Chondrocyte (in vitro differentiated cells): Measurements from ENCODE around the gene SEMA6B. TPM values are rescaled to one million over a fixed set of nuclear protein-coding genes. Genes with fewer than 3 reads are reported as not detected.
A peak's percentile ranks its signal among the peaks of the same experiment; 100 is the strongest.

Source experiments
- DNase-seq: peaks from one replicate; pipeline ENCODE4 v3.0.0; 2021; ENCODE audit warnings: mixed read lengths, low spot score
- H3K27ac Mint-ChIP-seq: one replicate; pipeline ENCODE4 v1.8.0; 2021; ENCODE audit warnings: mild to moderate bottlenecking, moderate library complexity, mixed read lengths; ENCODE audit not compliant: unreplicated experiment
- H3K27me3 Mint-ChIP-seq: 2 replicates; pipeline ENCODE4 v1.8.0; 2021; ENCODE audit warnings: low read depth, mixed read lengths
- H3K36me3 Mint-ChIP-seq: 2 replicates; pipeline ENCODE4 v1.8.0; 2021; ENCODE audit warnings: low read depth, mixed read lengths
- H3K4me1 Mint-ChIP-seq: 2 replicates; pipeline ENCODE4 v1.8.0; 2021; ENCODE audit warnings: low read depth, mild to moderate bottlenecking, mixed read lengths
- H3K4me3 Mint-ChIP-seq: one replicate; pipeline ENCODE4 v1.8.0; 2021; ENCODE audit warnings: mild to moderate bottlenecking, moderate library complexity, mixed read lengths; ENCODE audit not compliant: unreplicated experiment
- H3K9me3 Mint-ChIP-seq: 2 replicates; pipeline ENCODE4 v1.8.0; 2021; ENCODE audit warnings: low read depth, mixed read lengths
- CTCF ChIP-seq: fragments of 200-600 bp; sonication (generic); IDR thresholded peaks from 2 replicates; pipeline ENCODE4 v1.5.0; 2021; ENCODE audit warnings: antibody characterized with exemption, mild to moderate bottlenecking, moderate library complexity
- total RNA-seq: library from RNA; stranded (reverse); gene quantifications from 3 replicates; pipeline ENCODE4 v1.2.1, GENCODE V29; 2021

Gene SEMA6B
- total RNA-seq, 1 donor from 2014 or later: 4.2 TPM

DNA sequence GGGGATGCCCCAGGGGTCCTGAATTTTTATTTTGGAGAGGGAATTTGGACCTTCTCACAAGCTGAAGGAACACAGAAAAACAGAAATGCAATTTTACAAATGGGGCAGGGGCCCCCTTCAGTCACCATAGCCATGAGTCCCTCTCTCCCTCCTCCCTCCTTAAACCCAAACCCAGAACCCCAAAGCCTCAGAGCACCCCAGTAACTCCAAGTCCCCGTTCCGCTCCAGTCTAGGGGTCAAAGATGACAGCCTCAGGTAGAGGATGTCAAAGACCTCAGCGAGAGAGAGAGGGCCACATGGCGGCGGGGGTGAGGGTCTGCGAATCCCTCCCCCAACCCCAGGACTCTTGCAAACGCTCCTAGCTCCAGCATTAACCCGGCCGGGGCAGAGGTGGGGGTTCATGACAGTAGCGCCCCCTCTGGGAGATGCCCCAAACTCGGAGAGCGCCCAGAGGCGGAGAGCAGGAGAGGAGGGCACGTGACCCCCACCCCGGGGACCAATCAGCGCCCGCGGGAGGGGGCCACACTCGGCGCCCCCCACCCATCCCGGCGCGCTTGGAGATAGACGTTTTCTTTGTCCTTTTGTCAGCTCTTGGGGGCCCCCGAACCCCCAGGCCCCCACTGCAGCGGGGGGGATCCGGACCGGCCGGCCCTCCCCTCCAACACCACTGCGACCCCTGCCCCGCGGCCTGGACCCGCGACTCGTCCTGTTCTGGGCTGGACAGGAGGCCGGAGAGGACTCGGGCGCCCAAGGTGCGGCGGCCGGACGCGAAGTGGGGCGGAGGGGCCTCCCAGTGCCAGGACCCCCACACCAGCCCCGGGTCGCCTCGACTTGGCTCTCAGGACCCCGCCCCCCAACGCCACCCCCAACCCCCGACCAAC is 20.8 kb upstream of the SEMA6B start:
- H3K4me3 Mint-ChIP-seq: peak overlapping the region; percentile 38
- peak; percentile 38 for TF ChIP-seq CTCF
- DNase-seq: no peak

GRCh38 chr19:4579389-4579788 is 19.9 kb upstream of the SEMA6B start:
- Mint-ChIP-seq H3K4me1 (peaks cover 26% of the 10 kb centered on the region), H3K4me3 (no peak overlapping the region), H3K9me3 (no peaks in the 10 kb centered on the region), H3K27me3 (peaks cover 10% of the 10 kb centered on the region), H3K36me3 (no peaks in the 10 kb centered on the region), H3K27ac (no peak overlapping the region)
- TF ChIP-seq CTCF: no peak
- no peak for DNase-seq

More for the DNA sequence above, 20.8 kb upstream of the SEMA6B start:
- H3K27me3 Mint-ChIP-seq: peaks cover 10% of the 10 kb centered on the region
- peaks cover 19% of the 10 kb centered on the region for H3K4me1 Mint-ChIP-seq
- no peaks in the 10 kb centered on the region for H3K9me3 Mint-ChIP-seq
- no peak overlapping the region for H3K27ac Mint-ChIP-seq
- no peaks in the 10 kb centered on the region for H3K36me3 Mint-ChIP-seq

GRCh38 chr19:4578552-4579248 is 19.2 kb upstream of the SEMA6B start:
- Mint-ChIP-seq H3K36me3 (no peaks in the 10 kb centered on the region), H3K4me3 (no peak overlapping the region), H3K27me3 (peaks cover 10% of the 10 kb centered on the region), H3K4me1 (peaks cover 27% of the 10 kb centered on the region), H3K9me3 (no peaks in the 10 kb centered on the region), H3K27ac (no peak overlapping the region)
- no peak for TF ChIP-seq CTCF
- DNase-seq: peak; percentile 86

- no peak for TF ChIP-seq CTCF
- peaks cover 24% of the 10 kb centered on the region for H3K4me1 Mint-ChIP-seq
- H3K36me3 Mint-ChIP-seq: no peaks in the 10 kb centered on the region
- no peak for DNase-seq
- H3K27me3 Mint-ChIP-seq: peaks cover 7% of the 10 kb centered on the region
- H3K4me3 Mint-ChIP-seq: no peak overlapping the region
- no peak overlapping the region for H3K27ac Mint-ChIP-seq
- H3K9me3 Mint-ChIP-seq: no peaks in the 10 kb centered on the region
Measured at GRCh38 chr19:4577020-4577782, 17.7 kb upstream of the SEMA6B start.
